Esophagus (tissue), 2 donors: ENCODE measurements around the gene TMF1. TPM values are rescaled to one million over a fixed set of nuclear protein-coding genes. Genes with fewer than 3 reads are reported as not detected.

Experiments
- H3K27ac ChIP-seq, 2 donors: one replicate each; pipeline ENCODE4 v1.5.1; 2013; ENCODE audit warnings: low read depth in 2 of 2, mild to moderate bottlenecking in 2 of 2, inconsistent platforms in 1 of 2, low read length in 1 of 2, moderate library complexity in 1 of 2
- H3K27me3 ChIP-seq, 2 donors: one replicate each; pipeline ENCODE4 v1.6.1; 2013; ENCODE audit warnings: low read length in 2 of 2, control low read depth in 1 of 2, mild to moderate bottlenecking in 1 of 2; ENCODE audit not compliant: insufficient read depth in 2 of 2, control insufficient read depth in 1 of 2
- H3K36me3 ChIP-seq, 2 donors: one replicate each; pipeline ENCODE4 v1.6.1; 2013; ENCODE audit warnings: low read length in 1 of 2; ENCODE audit not compliant: control insufficient read depth in 2 of 2, insufficient read depth in 2 of 2
- H3K4me1 ChIP-seq, 2 donors: one replicate each; pipeline ENCODE4 v1.6.1; 2013; ENCODE audit warnings: low read length in 1 of 2; ENCODE audit not compliant: control insufficient read depth in 2 of 2, insufficient read depth in 2 of 2
- H3K4me3 ChIP-seq, 2 donors: one replicate each; pipeline ENCODE4 v1.5.1; 2013; ENCODE audit warnings: low read length in 2 of 2, mild to moderate bottlenecking in 2 of 2, low read depth in 1 of 2, moderate library complexity in 1 of 2
- H3K9me3 ChIP-seq, 2 donors: one replicate each; pipeline ENCODE4 v1.6.1; 2013; ENCODE audit warnings: mild to moderate bottlenecking in 2 of 2, low read depth in 1 of 2, low read length in 1 of 2, moderate library complexity in 1 of 2; ENCODE audit not compliant: control insufficient read depth in 2 of 2, insufficient read depth in 1 of 2
- WGBS, 2 donors: extraction: QIAGEN DNeasy Blood & Tissue Kit; methylation state at CpG; one replicate each; pipeline ENCODE4 v1.1.7; 2013; 5-methylcytosine and 5-hydroxymethylcytosine counted together
- polyA plus RNA-seq, 2 donors: library from polyadenylated mRNA; stranded (reverse); fragments of 200-250 nt; gene quantifications; one replicate each; pipeline ENCODE4 v1.2.3, GENCODE V29; 2013
- donor health status: healthy with polysubstance abuse.
- donor health status: Bipolar disorder and iron deficiency.

Gene TMF1
- polyA plus RNA-seq, 2 donors = 6.9 to 7.6 TPM

DNA sequence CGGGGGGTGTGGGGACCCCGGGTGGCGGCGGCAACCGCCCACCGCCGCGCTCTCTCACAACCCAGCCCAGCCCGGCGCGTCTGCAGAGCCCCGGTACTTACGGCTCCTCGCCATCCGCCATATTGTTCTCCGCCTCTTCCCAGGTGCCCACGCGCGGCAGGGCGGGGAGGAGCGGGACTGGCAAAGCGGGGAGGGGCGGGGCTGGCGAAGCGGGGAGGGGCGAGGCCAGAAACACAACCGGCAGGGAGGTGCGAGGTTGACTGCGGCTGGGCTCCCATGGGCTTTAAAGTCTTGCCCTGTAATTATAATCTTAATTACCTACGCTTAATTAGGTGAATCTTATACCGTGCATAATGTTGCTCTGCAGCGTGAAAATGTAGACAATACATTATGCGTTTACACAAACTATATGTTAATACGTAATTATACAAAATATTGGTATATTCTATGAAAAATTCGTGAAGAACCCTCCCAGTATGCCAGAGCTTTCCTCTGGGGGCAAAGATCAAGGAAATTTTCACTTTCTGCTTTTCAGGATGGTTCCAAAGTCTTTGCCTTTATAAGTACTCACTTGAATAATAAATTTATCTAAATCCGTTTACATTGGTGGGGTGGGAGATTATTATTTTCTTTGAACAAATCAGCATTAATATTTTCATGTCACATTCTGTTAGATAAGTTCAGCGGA lies 28.2 kb upstream of the TMF1 start, which contains the start of gene UBA3:
Gene UBA3, minus strand, starts transcription at position 133 of the 688 bp plus-strand sequence. Its CDS starts 12 bp downstream, at position 121.
- Histone ChIP-seq H3K27me3 (no peaks in the 10 kb centered on the region), H3K4me3 (peak within 1 kb of the TSS; percentile 81), H3K9me3 (no peaks in the 10 kb centered on the region), H3K36me3 (no peaks in the 10 kb centered on the region), H3K4me1 (no peaks in the 10 kb centered on the region), H3K27ac (peak within 1 kb of the TSS; percentile 50 to 74)
- 3% methylated on average over 32 to 37 of the region's 37 CpGs for WGBS, 2 donors

DNA sequence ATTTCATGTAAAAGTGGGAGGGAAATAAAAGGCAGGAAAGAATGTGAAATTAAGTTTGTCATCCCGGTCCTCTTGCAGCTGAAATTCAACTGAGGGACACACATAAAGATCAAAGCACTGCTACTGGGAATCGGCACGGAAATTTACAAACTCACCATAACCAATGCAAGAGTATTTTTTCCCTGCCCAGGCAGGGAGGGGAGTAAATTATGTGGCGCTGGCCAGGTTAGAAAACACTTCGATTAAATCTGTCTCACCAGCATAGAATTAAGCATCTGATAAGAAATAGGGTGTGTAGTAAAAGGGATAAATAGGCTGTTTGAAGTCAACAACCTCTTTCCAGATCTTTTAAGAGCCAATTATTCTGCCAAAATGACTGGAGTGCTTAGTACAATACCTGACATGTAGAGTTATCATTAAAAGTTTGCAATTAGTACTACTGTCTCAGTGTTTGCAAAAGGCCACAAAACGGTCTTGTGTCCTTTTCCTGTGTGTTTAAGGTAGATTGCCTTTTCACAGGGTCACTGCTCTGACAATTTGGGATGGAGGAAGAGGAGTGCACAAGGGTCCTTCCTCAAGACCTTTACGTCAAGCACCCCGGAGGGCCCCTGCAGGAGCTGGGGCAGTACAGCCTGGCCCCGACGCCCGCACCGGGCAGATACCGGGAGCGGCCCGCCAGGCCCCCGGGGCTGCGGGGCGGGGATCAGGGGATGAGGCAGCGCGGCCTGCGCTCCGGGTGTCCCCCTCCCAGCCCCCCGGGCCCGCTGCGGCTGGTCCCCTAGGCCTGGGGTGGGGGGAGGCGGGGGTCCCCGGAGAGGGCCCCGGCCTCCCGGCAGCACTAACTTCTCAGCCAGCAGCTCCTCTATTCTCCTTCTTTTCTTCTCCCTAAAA lies 27.4 kb upstream of the TMF1 start:
- Histone ChIP-seq H3K9me3 (no peaks in the 10 kb centered on the region), H3K36me3 (no peaks in the 10 kb centered on the region), H3K4me1 (no peaks in the 10 kb centered on the region), H3K27me3 (no peaks in the 10 kb centered on the region), H3K4me3 (peak overlapping the region; percentile 81), H3K27ac (peak overlapping the region; percentile 50 to 74)
- 2% methylated on average over 18 to 29 of the region's 29 CpGs for WGBS, 2 donors

DNA sequence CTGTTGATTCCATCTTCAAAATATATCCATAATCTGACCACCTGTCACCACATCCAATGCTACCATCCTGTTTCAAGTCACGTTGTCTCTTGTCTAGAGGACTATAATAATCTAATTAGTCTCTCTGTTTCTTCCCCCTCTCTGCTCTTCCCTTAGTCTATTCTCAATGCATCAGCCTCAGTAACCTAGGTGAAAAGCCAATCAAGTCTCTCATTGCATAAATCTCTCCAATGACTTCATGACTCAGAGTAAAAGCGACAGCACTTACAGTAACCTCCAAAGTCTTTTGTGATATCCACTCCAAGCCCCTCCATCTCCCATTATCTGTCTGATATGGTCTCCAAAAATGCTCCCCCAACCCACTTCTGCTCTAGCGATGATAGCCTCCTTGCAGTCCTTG lies 20.8 kb upstream of the TMF1 start:
- Histone ChIP-seq H3K27me3 (no peaks in the 10 kb centered on the region), H3K36me3 (no peaks in the 10 kb centered on the region), H3K4me1 (no peaks in the 10 kb centered on the region), H3K27ac (no peak overlapping the region), H3K4me3 (no peak overlapping the region), H3K9me3 (no peaks in the 10 kb centered on the region)
- 94 to 95% methylated on average over 3 of the region's 3 CpGs for WGBS, 2 donors

DNA sequence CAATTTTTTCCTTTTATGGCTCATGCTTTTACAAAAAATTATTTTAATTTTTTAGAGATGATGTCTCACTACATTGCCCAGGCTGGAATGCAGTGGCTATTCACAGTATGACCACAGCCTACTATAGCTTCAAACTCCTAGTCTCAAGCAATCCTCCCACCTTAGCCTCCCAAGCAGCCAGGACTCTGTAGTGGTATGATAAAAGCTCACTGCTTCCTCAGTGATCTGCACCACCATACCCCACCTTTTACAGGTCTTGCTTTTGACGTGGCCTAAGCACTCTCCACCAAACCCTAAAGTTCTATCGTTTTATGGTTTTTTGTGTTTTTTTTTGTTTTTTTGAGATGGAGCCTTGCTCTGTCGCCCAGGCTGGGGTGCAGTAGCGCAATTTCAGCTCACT lies 14.0 kb upstream of the TMF1 start:
- Histone ChIP-seq H3K9me3 (no peaks in the 10 kb centered on the region), H3K4me3 (no peak overlapping the region), H3K4me1 (no peaks in the 10 kb centered on the region), H3K27ac (no peak overlapping the region), H3K27me3 (no peaks in the 10 kb centered on the region), H3K36me3 (no peaks in the 10 kb centered on the region)
- WGBS, 2 donors = 68 to 71% methylated on average over 4 of the region's 4 CpGs

DNA sequence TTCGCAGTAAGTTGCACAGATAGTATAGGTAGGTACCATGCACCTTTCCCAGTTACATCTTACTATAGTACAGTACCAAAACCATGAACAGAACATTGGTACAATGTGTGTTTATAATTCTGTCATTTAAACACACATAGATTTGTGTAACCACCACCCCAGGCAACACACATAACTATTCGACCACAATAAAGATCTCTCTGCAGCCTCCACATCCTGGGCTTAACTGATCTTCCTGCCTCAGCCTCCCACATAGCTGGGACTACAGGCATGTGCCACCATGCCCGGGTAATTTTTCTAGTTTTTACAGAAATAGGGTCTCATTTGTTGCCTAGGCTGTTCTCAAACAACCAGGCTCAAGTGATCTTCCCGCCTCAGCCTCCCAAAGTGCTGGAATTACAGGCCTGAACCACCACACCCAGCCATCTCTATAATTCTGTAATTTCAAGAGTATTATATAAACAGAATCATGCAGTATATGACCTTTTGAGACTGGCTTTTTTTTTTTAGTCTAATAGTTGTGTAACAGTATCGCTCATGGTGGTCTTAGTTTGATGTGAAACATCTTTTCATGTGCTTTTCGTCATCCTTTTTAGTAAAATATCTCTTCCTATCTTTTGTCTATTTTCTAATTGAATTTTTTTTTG lies 13.3 kb upstream of the TMF1 start:
- 85 to 90% methylated on average over 6 of the region's 6 CpGs for WGBS, 2 donors
- no peaks in the 10 kb centered on the region for H3K27me3 ChIP-seq
- H3K27ac ChIP-seq = no peak overlapping the region
- H3K36me3 ChIP-seq = peaks cover 3% of the 10 kb centered on the region in 2 donors
- no peaks in the 10 kb centered on the region for H3K4me1 ChIP-seq
- no peak overlapping the region for H3K4me3 ChIP-seq
- H3K9me3 ChIP-seq = no peaks in the 10 kb centered on the region

DNA sequence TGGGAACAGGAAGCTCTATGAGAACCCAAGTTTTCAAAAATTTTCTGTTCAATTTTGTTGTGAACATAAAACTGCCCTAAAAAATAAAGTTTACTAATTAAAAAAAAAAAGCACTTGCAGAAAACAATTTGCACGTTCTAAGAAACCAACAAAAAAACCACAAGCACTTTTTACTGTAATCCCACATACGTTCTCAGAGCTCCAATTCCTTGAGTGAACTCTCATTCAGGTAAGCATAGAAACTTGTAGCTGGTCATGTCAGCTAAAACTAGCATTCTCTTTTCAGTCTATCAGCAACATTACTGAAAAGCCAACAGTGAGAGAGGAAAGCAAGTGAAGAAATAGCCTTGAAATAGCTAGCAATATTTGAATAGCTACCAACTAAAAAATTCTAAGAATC lies 11.5 kb upstream of the TMF1 start:
- peaks cover 3 to 5% of the 10 kb centered on the region in 2 donors for H3K36me3 ChIP-seq
- H3K4me1 ChIP-seq = no peaks in the 10 kb centered on the region
- H3K27ac ChIP-seq = no peak overlapping the region
- no peaks in the 10 kb centered on the region for H3K9me3 ChIP-seq
- H3K27me3 ChIP-seq = no peaks in the 10 kb centered on the region
- 73 to 80% methylated on average over 2 of the region's 2 CpGs for WGBS, 2 donors
- no peak overlapping the region for H3K4me3 ChIP-seq

DNA sequence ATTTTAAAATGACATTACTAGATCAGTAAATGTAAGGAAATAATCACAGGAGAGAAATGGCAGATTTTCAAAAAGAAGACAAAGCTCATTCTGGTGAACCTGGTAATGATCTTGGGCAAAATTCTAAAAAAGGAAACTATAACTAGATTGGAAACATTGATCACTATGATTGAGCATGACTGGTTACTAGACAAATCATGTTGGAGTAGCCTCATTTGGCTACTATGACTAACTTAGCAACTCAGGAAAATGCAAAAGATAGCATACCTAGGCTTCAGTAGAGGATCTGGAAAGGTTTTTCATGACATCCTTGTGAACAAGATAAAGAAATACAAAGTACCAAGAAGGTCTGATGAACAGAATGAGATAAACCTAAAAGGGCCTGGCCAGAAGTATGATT lies 7.6 kb upstream of the TMF1 start:
- Histone ChIP-seq H3K27ac (no peak overlapping the region), H3K4me1 (no peaks in the 10 kb centered on the region), H3K4me3 (no peak overlapping the region), H3K9me3 (no peaks in the 10 kb centered on the region), H3K36me3 (peaks cover 3 to 5% of the 10 kb centered on the region in 2 donors), H3K27me3 (no peaks in the 10 kb centered on the region)

DNA sequence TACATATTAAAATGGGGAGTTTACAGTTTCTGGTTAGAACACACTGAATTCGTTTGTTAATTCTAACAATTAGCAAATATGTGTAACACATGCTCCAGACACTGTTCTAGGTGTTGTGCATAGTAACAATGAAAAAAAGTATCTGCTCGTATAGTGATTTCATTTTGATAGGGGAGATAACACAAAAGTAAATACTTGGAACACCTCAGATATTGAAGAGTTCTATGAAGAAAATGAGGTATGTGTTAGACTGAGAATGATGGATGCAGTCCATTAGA lies 6.8 kb upstream of the TMF1 start:
- 87 to 90% methylated on average over 2 of the region's 2 CpGs for WGBS, 2 donors
- no peaks in the 10 kb centered on the region for H3K27me3 ChIP-seq
- H3K36me3 ChIP-seq = peaks cover 3 to 5% of the 10 kb centered on the region in 2 donors
- no peak overlapping the region for H3K27ac ChIP-seq
- no peak overlapping the region for H3K4me3 ChIP-seq
- H3K4me1 ChIP-seq = no peaks in the 10 kb centered on the region
- H3K9me3 ChIP-seq = no peaks in the 10 kb centered on the region

DNA sequence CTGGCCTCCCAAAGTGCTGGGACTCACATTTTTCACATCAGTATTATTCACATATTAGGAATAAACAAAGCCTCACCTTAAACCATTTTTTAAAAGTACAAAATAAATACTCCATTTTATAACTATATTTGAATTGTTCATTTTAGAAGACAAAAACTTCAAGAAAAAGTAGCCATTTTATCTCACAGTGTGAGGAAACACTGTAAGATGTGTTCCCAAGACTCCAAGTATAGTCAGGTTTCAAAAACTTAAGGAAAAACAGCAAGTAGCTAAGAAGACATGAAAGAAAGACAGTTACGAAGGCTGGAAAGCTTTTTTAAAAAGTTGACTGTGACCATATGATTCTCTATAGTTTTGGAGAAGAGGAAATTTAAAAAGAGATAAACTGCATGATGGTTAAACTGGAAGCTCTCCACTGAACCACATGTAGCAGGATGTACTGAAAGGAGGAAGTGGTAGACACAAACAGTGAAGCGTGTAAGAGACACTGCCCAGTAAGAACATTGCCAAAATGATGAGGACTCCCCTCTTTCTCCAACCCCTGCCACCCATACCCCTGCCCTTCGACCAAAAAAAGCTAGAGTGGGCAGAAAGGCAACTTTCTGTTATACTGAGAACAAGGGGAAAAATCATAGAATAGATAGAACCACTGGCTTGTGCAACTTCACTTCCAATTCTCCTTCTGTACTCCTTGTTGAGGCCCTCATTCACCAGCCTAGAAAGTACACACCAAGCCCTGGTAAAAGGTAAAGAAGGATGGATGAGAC lies 6.2 kb upstream of the TMF1 start:
- no peaks in the 10 kb centered on the region for H3K9me3 ChIP-seq
- peaks cover 3 to 5% of the 10 kb centered on the region in 2 donors for H3K36me3 ChIP-seq
- H3K4me3 ChIP-seq = no peak overlapping the region
- no peaks in the 10 kb centered on the region for H3K27me3 ChIP-seq
- H3K27ac ChIP-seq = no peak overlapping the region
- no peaks in the 10 kb centered on the region for H3K4me1 ChIP-seq
- WGBS, 2 donors = 78 to 81% methylated on average over 3 of the region's 3 CpGs
